GM12801 (cell line): Measurements from ENCODE around the gene ACSL4.

ENCODE experiments used
- CTCF ChIP-seq: IDR thresholded peaks from one replicate; pipeline ENCODE4 v1.5.1; 2011; ENCODE audit warnings: control low read depth; ENCODE audit not compliant: insufficient read length; ENCODE audit errors: extremely low read depth

ACSL4 gene

DNA sequence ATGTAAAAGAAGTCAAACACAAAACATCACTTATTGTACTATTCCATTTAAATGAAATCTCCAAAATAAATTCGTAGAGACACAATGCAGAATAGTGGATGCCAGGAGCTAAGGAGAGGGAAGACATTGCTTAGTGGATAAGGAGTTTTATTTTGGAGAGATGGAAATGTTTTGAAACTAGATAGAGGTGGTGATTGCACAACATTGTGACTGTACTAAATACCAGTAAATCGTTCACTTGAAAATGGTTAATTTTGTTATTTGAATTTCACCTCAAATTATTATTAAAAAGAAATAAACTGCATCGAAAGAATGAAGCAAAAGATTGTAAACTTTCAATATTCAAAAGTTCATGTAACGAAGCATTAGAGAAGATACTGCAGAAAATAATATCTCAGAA is 9.7 kb upstream of the ACSL4 start:
- no peak for TF ChIP-seq CTCF

- no peak for TF ChIP-seq CTCF
These were observed 7.4 kb upstream of the ACSL4 start for GRCh38 chrX:109740433-109740809.

DNA sequence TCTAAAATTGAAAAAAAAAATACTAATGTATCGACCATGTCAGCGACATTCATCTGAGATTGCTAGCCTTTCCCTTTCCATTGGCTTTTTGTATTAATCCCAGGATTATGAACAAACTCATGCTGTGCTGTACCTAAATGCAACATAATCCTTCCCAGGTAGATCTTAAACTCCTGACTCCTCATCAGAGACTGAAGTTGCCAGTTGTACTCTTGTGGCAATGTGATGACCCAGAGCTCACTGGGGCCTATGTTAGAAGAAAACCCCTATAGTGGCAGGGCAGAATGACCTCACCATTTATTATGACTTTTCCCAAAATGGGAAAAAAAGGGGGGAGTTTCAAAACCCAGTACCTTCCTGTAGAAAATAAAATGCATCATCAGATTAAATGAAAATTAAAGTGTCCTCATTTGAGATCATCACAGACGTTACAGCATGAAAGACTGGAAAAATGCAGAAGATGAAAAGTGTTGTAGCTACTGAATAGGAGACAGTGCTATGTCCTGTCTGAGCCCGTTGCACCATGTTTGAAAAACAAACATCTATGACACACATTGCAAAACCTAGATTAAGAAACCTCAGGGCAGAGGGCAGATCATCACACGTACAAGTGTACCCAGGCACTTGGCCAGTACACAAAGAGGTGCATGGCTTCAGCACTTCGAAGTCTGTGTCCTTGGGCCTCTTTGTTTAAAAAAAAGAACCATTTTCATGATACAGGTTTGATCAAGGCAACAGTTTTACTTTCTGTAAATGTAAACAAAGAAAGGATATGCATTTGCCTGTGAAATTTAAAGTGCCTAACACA is 6.8 kb upstream of the ACSL4 start:
- no peak for TF ChIP-seq CTCF

DNA sequence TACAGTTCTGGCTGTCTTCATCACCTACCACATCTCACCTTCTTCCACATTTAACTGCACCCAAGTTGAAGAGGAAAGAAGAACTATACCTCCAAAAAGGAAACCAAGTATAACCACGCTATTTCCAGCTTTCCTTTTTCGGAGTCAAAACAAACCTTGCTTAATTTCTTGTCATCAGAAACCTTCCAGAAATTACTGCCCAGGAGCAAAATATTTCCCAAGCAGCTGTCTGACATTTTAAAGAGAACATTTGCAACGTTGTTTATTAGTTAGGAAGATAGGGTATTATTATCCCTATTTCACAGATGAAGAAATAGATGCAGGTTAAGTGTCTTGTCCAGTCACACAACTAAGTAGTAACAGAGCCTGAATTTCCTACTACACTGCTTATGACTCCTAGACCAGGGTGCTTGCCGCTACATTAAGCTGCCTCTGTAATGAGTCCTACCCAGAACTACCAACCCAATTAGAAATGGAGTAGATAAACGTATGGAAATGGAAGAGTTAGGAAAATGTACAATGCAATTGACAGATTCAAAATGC is 2.2 kb upstream of the ACSL4 start:
- no peak for TF ChIP-seq CTCF

DNA sequence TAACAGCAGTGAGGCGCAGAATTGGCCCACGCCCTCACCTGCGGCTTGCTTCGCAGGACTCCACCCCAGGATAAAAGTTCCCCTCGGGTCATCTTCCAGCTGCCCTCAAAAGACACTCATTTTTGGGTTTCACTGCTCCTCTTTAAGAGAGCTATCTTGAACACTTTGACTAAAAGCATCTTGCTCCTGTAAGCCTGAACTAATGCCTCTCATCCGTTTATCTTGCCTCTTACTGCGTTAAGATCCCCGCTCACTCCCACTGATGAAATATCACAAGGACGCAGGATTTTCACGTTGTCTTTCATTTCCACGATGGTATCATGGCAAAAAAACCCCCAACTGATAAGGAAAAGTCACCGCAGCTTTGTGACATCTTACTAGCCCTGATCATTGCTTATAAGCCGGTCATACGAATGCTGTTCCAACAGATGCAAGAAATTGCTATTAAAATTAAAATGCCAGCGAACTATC is 591 bp upstream of the ACSL4 start:
- TF ChIP-seq CTCF = no peak

GRCh38 chrX:109732017-109732801 is 848 bp downstream of the ACSL4 start:
- no peak for TF ChIP-seq CTCF

DNA sequence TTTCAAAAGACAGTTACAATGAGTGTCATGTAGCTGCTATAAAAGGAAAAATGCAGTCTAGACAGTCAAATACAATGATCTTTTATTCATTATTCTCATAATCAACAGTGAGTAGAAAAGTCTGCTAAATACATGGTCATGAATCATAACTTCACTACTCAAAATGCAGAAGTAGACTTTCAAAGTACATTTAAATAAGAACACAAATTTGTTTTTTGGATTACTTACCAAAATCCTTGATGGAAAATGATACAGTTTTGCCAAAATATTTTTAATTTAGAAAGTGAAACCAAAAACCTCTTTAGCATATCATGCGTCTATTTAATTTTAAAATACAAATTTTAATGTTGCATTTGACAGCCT is 4.9 kb downstream of the ACSL4 start:
- no peak for TF ChIP-seq CTCF
